HG02623 (cell line): ENCODE results near the gene SPIRE1.
"Not testable (repeated sequence)": the region's sequence is repeated elsewhere in the genome, so short reads cannot be mapped to it uniquely, and the experiment has no call there.

Experiments
- ATAC-seq: cut with Tn5 transposase; IDR thresholded peaks from one replicate; pipeline ENCODE4 v1.9.1; 2021; ENCODE audit warnings: moderate library complexity; ENCODE audit not compliant: unreplicated experiment

The SPIRE1 gene

GRCh38 chr18:12423393-12423792 lies 234.5 kb downstream of the SPIRE1 start:
- ATAC-seq: no peak

GRCh38 chr18:12422936-12423335 lies 235.0 kb downstream of the SPIRE1 start:
- ATAC-seq: no peak

- no peak for ATAC-seq
Observed at GRCh38 chr18:12421732-12422131, 236.2 kb downstream of the SPIRE1 start.

GRCh38 chr18:12420821-12421421 lies 237.0 kb downstream of the SPIRE1 start:
- no peak for ATAC-seq

DNA sequence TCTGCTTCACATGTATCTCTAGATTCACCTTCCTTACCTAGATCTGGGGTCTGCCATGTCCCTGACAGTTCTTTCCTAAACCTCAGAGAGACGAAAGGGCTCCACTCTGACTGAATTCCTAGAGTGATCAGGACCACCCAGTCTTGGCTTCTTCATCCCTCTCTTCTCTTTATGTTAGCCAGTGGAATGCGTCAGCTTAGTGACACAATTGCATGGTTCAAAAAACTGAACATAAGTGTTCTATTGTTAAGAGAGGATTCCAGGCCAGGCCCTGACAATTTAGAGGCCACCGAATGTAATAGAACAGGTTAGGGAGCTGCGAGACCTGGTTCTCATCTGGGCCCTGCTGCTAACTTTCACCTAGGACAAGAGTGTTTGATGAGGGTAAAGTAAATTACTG lies 240.2 kb downstream of the SPIRE1 start:
- no peak for ATAC-seq

GRCh38 chr18:12416098-12416729 lies 241.7 kb downstream of the SPIRE1 start:
- ATAC-seq: no peak

- no peak for ATAC-seq
Observed at GRCh38 chr18:12411456-12411855, 246.5 kb downstream of the SPIRE1 start.

DNA sequence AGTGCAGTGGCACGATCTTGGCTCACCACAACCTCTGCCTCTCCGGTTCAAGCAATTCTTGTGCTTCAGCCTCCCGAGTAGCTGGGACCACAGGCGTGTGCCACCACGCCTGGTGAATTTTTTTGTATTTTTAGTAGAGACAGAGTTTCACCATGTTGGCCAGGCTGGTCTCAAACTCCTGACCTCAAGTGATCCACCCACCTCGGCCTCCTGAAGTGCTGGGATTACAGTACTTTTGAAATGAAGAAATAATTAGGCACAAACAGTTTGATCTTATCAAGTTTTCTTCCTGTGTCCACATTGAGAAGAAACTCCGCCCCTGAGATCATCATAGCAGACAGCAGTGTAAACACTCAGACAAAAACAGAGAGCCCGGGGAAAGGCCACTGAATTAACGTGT lies 247.2 kb downstream of the SPIRE1 start:
- ATAC-seq: not testable (repeated sequence)

DNA sequence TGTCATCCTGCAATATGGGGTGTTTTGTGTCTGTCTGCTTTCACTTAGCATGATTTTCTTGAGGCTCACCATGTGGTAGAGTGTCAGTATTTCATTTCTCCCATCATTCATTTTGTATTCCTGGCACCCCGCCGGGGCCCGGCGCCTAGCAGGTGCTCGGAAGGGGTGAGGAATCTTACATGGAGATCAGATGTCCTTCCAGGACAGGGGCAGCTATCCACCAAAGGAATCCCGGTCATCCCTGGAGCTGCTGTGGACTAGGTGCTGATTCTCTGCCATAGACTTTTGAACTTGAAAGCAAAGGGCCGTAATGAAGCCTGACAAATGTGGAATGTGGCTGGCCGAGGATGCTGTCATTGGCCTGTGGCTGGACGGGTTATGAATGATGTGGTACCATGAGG lies 247.8 kb downstream of the SPIRE1 start:
- no peak for ATAC-seq

- no peak for ATAC-seq
Observed at GRCh38 chr18:12409469-12409868, 248.4 kb downstream of the SPIRE1 start.

GRCh38 chr18:12408247-12408869 lies 249.5 kb downstream of the SPIRE1 start:
- no peak for ATAC-seq

DNA sequence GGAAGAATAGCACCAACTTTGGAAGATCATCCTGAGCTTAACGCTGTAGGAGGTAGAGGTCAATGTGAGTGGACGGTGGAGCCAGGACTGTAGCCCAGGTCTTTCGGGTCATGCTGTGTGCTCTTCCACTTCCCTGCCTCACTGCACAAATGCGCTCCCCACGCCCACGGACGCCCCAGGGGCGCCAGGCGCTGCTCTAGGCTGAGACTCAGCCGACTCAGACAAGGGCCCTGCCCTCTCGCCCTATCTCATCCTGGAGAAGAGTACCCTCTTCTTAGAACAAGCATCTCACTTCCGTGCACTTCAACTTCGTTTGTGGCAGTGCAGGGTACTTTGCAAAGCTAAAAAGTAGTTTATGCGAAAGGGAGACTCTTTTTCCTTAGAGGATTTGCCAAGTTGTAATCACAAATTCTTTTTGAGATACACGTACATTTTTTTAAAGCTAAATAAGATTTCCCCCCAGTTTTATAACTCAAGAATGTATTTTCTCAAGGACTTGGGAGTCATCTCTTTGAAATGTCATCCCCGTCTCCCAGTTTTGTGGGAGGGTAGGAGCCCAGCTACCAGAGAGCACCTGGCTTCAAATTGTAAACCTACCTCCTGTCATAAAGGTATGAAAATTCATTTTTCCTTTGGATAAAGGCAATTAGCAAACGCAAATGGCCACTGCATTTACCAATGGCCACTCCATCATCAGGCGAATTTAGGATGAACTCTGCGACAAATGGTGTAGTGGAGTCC lies 251.4 kb downstream of the SPIRE1 start:
- ATAC-seq: no peak

GRCh38 chr18:12405066-12405465 lies 252.8 kb downstream of the SPIRE1 start:
- ATAC-seq: no peak

DNA sequence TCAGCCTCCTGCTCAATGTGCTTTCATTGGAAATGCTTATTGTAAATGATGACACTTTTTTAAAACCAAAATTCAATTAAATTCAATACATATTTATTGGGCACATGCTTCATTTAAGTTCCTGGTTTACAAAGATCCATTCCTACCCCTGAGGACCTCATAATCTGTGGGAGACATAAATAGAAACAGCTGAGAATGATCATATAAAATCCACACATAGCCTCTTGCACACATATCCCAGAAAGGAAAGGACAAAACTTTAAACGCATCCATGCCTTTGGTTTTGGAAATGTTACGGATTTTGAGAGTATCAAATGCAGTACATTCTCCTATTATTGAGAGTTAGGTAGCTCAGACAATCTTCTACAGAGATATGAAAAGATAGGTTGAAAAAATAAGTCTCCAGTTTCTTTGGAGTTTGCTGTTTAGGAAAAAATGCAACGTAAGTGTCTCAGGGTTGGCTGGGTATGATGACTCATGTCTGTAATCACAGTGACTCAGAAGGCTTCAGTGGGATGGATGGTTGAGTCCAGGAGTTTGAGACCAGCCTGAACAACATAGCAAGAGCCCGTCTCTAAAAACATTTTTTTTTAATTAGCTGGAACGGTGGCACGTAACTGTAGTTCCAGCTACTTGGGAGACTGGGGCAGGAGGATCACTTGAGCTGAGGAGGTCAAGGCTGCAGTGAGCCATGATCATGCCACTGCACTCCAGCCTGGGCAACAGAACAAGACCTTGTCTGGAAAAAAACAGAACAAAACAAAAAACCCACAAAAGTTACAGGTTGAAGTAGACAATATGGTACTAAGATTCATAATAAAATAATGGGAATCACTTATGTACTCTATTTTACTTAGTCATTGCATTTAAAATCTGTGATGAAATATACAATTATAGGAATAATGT lies 254.1 kb downstream of the SPIRE1 start:
- no peak for ATAC-seq

DNA sequence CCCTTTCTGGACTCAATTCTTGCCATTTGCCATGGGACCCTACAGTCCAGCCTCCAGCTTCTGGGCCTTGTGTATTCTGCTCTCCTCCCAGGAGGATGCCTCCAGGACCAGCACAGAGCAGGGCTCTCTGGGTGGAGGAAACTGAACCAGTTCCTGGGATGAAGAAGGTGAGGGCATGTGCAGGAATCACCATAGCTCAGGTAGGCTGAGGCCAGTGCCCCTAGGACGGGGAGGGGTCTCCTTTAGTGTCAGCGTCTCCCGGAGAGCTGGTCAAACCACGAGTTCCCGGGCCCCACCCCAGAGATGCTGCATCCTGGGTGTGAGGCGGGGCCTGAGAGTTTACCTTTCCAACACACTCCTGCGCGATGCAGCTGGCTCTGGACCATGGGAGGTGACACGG lies 256.0 kb downstream of the SPIRE1 start:
- ATAC-seq: no peak

DNA sequence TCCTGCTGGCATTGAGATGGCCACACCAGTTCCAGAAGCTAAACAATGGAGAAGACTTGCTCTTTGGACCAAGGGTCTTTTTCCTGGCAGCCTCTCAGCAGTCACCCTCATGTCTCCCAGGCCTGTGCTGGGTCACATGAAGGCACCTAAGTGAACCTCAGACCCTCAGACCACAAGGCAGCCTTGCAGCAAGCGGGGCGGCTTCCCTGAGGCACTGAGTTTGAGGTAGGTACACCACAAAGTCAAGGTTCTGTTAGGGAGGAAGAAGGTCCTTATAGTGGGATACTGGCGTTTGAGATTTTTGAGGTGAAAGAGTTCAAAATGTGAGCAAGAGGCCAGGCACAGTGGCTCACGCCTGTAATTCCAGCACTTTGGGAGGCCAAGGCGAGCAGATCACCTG lies 258.7 kb downstream of the SPIRE1 start:
- ATAC-seq: no peak

GRCh38 chr18:12398625-12399024 lies 259.3 kb downstream of the SPIRE1 start:
- ATAC-seq: no peak

DNA sequence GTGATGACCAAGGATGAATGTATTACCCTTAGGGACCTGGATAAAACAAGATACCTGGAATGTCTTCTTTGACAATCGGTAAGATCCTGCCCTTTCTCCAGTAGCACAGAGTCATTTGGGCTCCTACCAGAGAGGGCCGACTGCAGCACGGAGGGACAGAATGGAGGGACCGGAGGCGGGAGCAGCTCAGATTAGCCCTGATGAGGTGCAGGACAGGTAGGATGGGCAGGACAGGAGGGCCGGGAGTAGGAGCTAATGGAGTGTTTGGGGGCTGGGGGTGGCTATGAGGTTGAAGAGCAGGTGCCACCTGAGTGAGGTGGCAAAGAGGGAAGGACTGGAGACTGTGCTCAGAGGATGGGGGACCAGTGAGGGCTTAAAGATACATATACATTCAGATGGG lies 260.1 kb downstream of the SPIRE1 start:
- ATAC-seq: no peak

DNA sequence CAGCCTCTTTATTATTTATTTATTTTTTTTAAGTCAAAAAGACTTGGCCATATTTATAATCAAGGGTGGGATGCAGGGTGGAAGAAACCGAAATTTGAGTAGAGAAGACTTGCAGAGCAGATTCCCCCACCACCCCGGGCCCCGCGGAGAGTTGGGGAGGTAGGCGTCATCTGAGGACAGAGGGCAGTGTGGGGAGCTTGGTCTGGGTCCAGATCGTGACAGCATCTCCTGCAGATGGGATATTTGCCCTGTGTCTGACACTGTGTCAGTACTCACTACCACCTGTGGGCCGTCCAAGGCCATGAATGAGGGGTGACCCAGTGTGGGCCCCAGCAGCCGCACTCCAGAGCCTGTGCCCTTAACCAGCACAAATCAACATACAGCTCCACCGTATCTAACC lies 260.7 kb downstream of the SPIRE1 start:
- no peak for ATAC-seq
